Measurements from ENCODE around the gene COL15A1. TPM values are rescaled to one million over a fixed set of nuclear protein-coding genes. Genes with fewer than 3 reads are reported as not detected.

The COL15A1 gene
- total and polyA plus RNA-seq, 2 of the 8 experiments (the other 6 are each of a cell fraction or from before 2014, with no cell fraction given): 0.12 to 0.15 TPM

- Histone ChIP-seq H3K27me3 (replicated peaks in 1 of 4; ENCODE audit: control insufficient read depth in 3 of 4, extremely low read depth in 1 of 4, insufficient read depth in 3 of 4, low read length in 3 of 4) (no peaks in the 10 kb centered on the region; a peak in 1 of 7 replicates), H3K4me1 (replicated peaks in 1 of 4; ENCODE audit: control insufficient read depth in 3 of 4, insufficient read depth in 4 of 4, low read length in 3 of 4) (no peaks in the 10 kb centered on the region), H3K9me3 (ENCODE audit: insufficient read depth in 2 of 2, low read depth in 1 of 2, low read length in 1 of 2) (no peaks in the 10 kb centered on the region), H2BK20ac (ENCODE audit: low read length) (no peak overlapping the region), H2BK5ac (ENCODE audit: low read depth, low read length) (no peak overlapping the region), H2BK120ac (replicated peaks; ENCODE audit: low read depth, low read length) (no peak overlapping the region), H2AK5ac (ENCODE audit: low read depth, low read length) (no peak overlapping the region), H3K79me1 (ENCODE audit: low read depth, low read length) (no peaks in the 10 kb centered on the region), H3K23me2 (ENCODE audit: low read depth, low read length) (no peaks in the 10 kb centered on the region), H3K9ac (replicated peaks in 1 of 4; ENCODE audit: extremely low read depth in 1 of 4, low read depth in 3 of 4, low read length in 3 of 4) (no peak overlapping the region), H4K20me1 (replicated peaks in 1 of 2; ENCODE audit: control insufficient read depth in 1 of 2, insufficient read depth in 2 of 2, low read length in 2 of 2) (no peaks in the 10 kb centered on the region), H2BK12ac (ENCODE audit: low read depth, low read length) (no peak overlapping the region), H2AFZ (ENCODE audit: low read length) (no peak overlapping the region), H3K4ac (replicated peaks; ENCODE audit: insufficient read length, low read depth, low read length) (no peak overlapping the region), H3K4me3 (ENCODE audit: extremely low read depth in 1 of 4, insufficient read depth in 2 of 4, low read depth in 3 of 4, low read length in 4 of 4) (no peak overlapping the region), H4K91ac (replicated peaks; ENCODE audit: insufficient read length, low read length) (no peak overlapping the region), H2BK15ac (ENCODE audit: low read length) (no peak overlapping the region), H3K36me3 (ENCODE audit: control insufficient read depth in 2 of 4, insufficient read depth in 4 of 4, low read length in 3 of 4) (no peaks in the 10 kb centered on the region), H3K56ac (replicated peaks; ENCODE audit: insufficient read length, low read depth, low read length) (no peak overlapping the region), H3K4me2 (ENCODE audit: insufficient read depth in 1 of 2, low read depth in 2 of 2, low read length in 2 of 2) (no peak overlapping the region), H4K5ac (ENCODE audit: insufficient read length, low read depth, low read length) (no peak overlapping the region), H4K8ac (ENCODE audit: extremely low read depth, insufficient read depth, low read length) (no peak overlapping the region), H3K23ac (ENCODE audit: insufficient read length) (no peak overlapping the region), H3K27ac (ENCODE audit: low read depth, low read length) (no peak overlapping the region), H3K14ac (ENCODE audit: insufficient read length) (no peak overlapping the region), H3K79me2 (ENCODE audit: control insufficient read depth in 1 of 2, insufficient read depth in 2 of 2, low read length in 2 of 2) (no peaks in the 10 kb centered on the region), H3K18ac (ENCODE audit: extremely low read depth, low read length) (no peak overlapping the region)
- ChIA-PET CTCF (ENCODE audit: partially characterized antibody) (interaction anchor here (1.1 to 2.0 kb wide), 2 partner anchors 29 to 85 kb away, joined by 3 to 6 read pairs; no protein-coding TSS in a partner anchor), POLR2A (ENCODE audit: partially characterized antibody) (no interaction called here)
- DNase-seq (ENCODE audit: low read depth in 1 of 2, low spot score in 2 of 2) (no peak), FAIRE-seq (no peak)
- WGBS, 2 experiments (ENCODE audit: extremely low coverage in 1 of 2, insufficient coverage in 1 of 2, insufficient read length in 1 of 2, insufficient replicate concordance in 2 of 2, low coverage in 1 of 2, low lambda C conversion rate in 2 of 2, missing lambda C conversion rate in 1 of 2): 100% methylated on average over 1 of the region's 1 CpG; no CpG with 5 or more reads in 1 of the 2 experiments
- TF ChIP-seq GTF2F1 (IDR thresholded peaks at IDR 0.05; ENCODE audit: borderline replicate concordance, low read depth, low read length): no peak
Measured at GRCh38 chr9:99055384-99055783, 111.7 kb downstream of the COL15A1 start.

Data from H1 (cell line).